GM10266 (cell line): ENCODE results near the gene UBE2H.
A peak's percentile ranks its signal among the peaks of the same experiment; 100 is the strongest.

ENCODE experiments used
- DNase-seq: peaks from one replicate; pipeline ENCODE4 v3.0.0; 2012; ENCODE audit errors: extremely low spot score
- TF ChIP-seq, protein P1 (sequence below): IDR thresholded peaks from 2 replicates; pipeline ENCODE4 v1.5.1; 2012; ENCODE audit warnings: mild to moderate bottlenecking, low read depth; ENCODE audit not compliant: control insufficient read depth, insufficient read depth; ENCODE audit errors: missing control alignments

The UBE2H gene

GRCh38 chr7:129782818-129783583, 169.8 kb downstream of the UBE2H start:
- DNase-seq: no peak
- TF ChIP-seq, protein P1, sequence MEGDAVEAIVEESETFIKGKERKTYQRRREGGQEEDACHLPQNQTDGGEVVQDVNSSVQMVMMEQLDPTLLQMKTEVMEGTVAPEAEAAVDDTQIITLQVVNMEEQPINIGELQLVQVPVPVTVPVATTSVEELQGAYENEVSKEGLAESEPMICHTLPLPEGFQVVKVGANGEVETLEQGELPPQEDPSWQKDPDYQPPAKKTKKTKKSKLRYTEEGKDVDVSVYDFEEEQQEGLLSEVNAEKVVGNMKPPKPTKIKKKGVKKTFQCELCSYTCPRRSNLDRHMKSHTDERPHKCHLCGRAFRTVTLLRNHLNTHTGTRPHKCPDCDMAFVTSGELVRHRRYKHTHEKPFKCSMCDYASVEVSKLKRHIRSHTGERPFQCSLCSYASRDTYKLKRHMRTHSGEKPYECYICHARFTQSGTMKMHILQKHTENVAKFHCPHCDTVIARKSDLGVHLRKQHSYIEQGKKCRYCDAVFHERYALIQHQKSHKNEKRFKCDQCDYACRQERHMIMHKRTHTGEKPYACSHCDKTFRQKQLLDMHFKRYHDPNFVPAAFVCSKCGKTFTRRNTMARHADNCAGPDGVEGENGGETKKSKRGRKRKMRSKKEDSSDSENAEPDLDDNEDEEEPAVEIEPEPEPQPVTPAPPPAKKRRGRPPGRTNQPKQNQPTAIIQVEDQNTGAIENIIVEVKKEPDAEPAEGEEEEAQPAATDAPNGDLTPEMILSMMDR: no peak

- TF ChIP-seq, protein P1: no peak
- no peak for DNase-seq
These were observed 170.6 kb downstream of the UBE2H start for GRCh38 chr7:129781928-129782817.

DNA sequence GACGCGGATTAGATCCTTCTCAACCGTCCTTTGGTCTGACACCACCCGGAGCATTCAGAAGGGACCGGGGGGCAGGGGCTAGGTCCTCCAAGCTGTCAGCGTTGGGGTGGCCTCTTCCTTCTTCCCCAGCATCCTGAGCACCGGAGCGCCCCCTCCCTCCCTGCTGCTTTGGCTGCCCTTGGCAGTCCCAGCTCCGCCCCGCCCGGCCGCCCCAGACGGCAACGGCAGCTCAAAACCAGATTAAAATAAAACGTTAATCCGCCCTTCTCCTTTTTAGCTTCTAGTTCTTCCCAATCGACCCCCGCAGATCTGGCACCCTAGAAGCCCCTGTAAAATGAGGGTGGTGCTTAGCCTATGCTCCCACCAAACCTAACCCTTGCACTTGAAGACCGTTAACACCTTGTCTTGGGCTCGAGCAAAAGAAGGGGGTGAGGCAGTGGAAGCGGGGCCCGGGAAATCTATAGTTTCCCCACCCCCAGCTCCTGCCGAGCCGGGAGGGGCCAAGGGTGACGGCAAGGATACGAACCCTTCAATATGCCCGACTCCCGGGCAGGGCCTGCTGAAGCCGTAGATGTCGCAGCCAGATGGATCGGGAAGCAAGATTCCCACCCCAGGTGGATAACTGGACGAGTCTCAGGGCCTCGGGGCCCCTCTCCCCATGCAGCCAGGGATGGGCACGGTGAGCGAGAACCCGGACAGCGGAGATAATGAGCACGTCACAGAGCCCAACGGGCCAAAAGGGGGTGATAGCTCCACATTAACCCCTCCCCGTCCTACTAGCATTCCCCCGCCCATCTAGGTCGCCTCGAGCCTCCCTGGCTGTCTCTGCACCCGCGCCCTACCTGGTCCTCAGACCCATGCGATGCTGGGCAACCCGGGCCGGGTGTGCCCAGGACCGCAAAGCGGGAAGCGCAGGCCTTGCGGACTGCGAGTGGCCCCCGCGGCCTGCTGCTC, 171.5 kb downstream of the UBE2H start:
- TF ChIP-seq, protein P1: no peak
- DNase-seq: peak; percentile 63
